Testis (tissue), 3 donors: Measurements from ENCODE around the gene LGI1. TPM values are rescaled to one million over a fixed set of nuclear protein-coding genes. Genes with fewer than 3 reads are reported as not detected.

Experiments used
- DNase-seq: peaks from one replicate; pipeline ENCODE4 v3.0.0-alpha.2; 2019
- H3K27ac ChIP-seq, 2 donors: fragments of 200-600 bp; sonication (generic); one replicate each; pipeline ENCODE4 v1.5.1; 2019
- H3K27me3 ChIP-seq: fragments of 200-600 bp; sonication (generic); one replicate; pipeline ENCODE4 v1.5.1; 2019
- H3K36me3 ChIP-seq: fragments of 200-600 bp; sonication (generic); one replicate; pipeline ENCODE4 v1.5.1; 2017; ENCODE audit warnings: low read depth; ENCODE audit errors: missing control alignments
- H3K4me1 ChIP-seq: fragments of 200-600 bp; sonication (generic); one replicate; pipeline ENCODE4 v1.5.1; 2019
- H3K4me3 ChIP-seq, 2 donors: fragments of 200-600 bp; sonication (generic); one replicate each; pipeline ENCODE4 v1.5.1; 2017 to 2019
- H3K9me3 ChIP-seq: fragments of 200-600 bp; sonication (generic); one replicate; pipeline ENCODE4 v1.5.1; 2017
- CTCF ChIP-seq, 3 experiments: fragments of 450-650 bp in 2 of 3; fragments of 200-600 bp in 1 of 3; sonication (generic) in 1 of 3; IDR thresholded peaks; one replicate each; pipeline ENCODE4 v1.5.1; 2016 to 2019; ENCODE audit warnings: antibody characterized with exemption in 3 of 3, mild to moderate bottlenecking in 2 of 3, moderate library complexity in 1 of 3
- POLR2A ChIP-seq: fragments of 450-650 bp; IDR thresholded peaks from one replicate; pipeline ENCODE4 v1.6.1; 2017; ENCODE audit warnings: antibody characterized with exemption, mild to moderate bottlenecking, moderate library complexity
- WGBS, 2 donors: methylation state at CpG; one replicate each; pipeline ENCODE4 v1.1.5; 2018; 5-methylcytosine and 5-hydroxymethylcytosine counted together
- intact Hi-C: fragments of 100-400 bp; cut with DNase I; formaldehyde crosslinking; loops from one replicate; pipeline ENCODE4 v1.15.1; 2023; ENCODE audit warnings: low total_unique reads
- polyA plus RNA-seq: library from polyadenylated mRNA; stranded (reverse); fragments of 350-450 nt; fragmentation: Illumina TruSeq; extraction: RNeasy Lipid Tissue Mini Kit (QIAGEN cat#74804); gene quantifications from one replicate; pipeline ENCODE4 v1.2.3, GENCODE V29; 2014; ENCODE audit warnings: low read depth, low replicate concordance; ENCODE audit not compliant: insufficient read depth
- total RNA-seq, 2 donors: library from RNA; depleted of rRNA; stranded (reverse); fragments of >200 nt; gene quantifications; one replicate each; pipeline ENCODE4 v1.2.3, GENCODE V29; 2016

LGI1 gene
- total and polyA plus RNA-seq, 3 donors from 2014 or later = 0.56 to 2.1 (median 1.0) TPM

GRCh38 chr10:93746844-93747284 lies 10.9 kb upstream of the LGI1 start:
- Histone ChIP-seq H3K4me1 (peaks cover 5% of the 10 kb centered on the region), H3K4me3 (no peak overlapping the region), H3K27ac (peak overlapping the region in 1 of 2 donors; percentile 19), H3K36me3 (no peaks in the 10 kb centered on the region), H3K9me3 (no peaks in the 10 kb centered on the region), H3K27me3 (no peaks in the 10 kb centered on the region)
- WGBS, 2 donors = 52 to 62% methylated on average over 4 of the region's 4 CpGs
- peak; percentile 25 for DNase-seq
- TF ChIP-seq CTCF (IDR thresholded peaks at IDR 0.05) (no peak), POLR2A (no peak)
- intact Hi-C loops = no loop called here

GRCh38 chr10:93749218-93749799 lies 8.4 kb upstream of the LGI1 start:
- TF ChIP-seq CTCF (IDR thresholded peaks at IDR 0.05) (no peak), POLR2A (no peak)
- Histone ChIP-seq H3K27me3 (no peaks in the 10 kb centered on the region), H3K36me3 (no peaks in the 10 kb centered on the region), H3K27ac (no peak overlapping the region), H3K4me3 (no peak overlapping the region), H3K9me3 (no peaks in the 10 kb centered on the region), H3K4me1 (peaks cover 5% of the 10 kb centered on the region)
- 45 to 51% methylated on average over 5 of the region's 5 CpGs for WGBS, 2 donors
- intact Hi-C loops = no loop called here
- DNase-seq = no peak

- H3K36me3 ChIP-seq = no peaks in the 10 kb centered on the region
- no peaks in the 10 kb centered on the region for H3K27me3 ChIP-seq
- TF ChIP-seq POLR2A (no peak), CTCF (IDR thresholded peaks at IDR 0.05) (no peak)
- intact Hi-C loops = no loop called here
- WGBS, 2 donors = 27 to 48% methylated on average over 7 of the region's 7 CpGs
- H3K9me3 ChIP-seq = no peaks in the 10 kb centered on the region
- no peak overlapping the region for H3K4me3 ChIP-seq
- no peak for DNase-seq
- H3K27ac ChIP-seq = no peak overlapping the region
- peaks cover 5% of the 10 kb centered on the region for H3K4me1 ChIP-seq
These were observed 6.6 kb upstream of the LGI1 start for GRCh38 chr10:93751124-93751523.

GRCh38 chr10:93751832-93752231 lies 5.9 kb upstream of the LGI1 start:
- intact Hi-C loops = no loop called here
- Histone ChIP-seq H3K27ac (no peak overlapping the region), H3K4me3 (no peak overlapping the region), H3K9me3 (no peaks in the 10 kb centered on the region), H3K36me3 (no peaks in the 10 kb centered on the region), H3K4me1 (peaks cover under 1% of the 10 kb centered on the region), H3K27me3 (no peaks in the 10 kb centered on the region)
- WGBS, 2 donors = 11 to 12% methylated on average over 5 of the region's 5 CpGs
- DNase-seq = peak; percentile 63
- no peak for TF ChIP-seq POLR2A
- no peak for TF ChIP-seq CTCF (IDR thresholded peaks at IDR 0.05)

GRCh38 chr10:93752761-93753160 lies 5.0 kb upstream of the LGI1 start:
- no peak for DNase-seq
- Histone ChIP-seq H3K4me3 (no peak overlapping the region), H3K36me3 (no peaks in the 10 kb centered on the region), H3K27ac (no peak overlapping the region), H3K4me1 (peaks cover 3% of the 10 kb centered on the region), H3K9me3 (no peaks in the 10 kb centered on the region), H3K27me3 (no peaks in the 10 kb centered on the region)
- TF ChIP-seq POLR2A (no peak), CTCF (IDR thresholded peaks at IDR 0.05) (no peak)
- intact Hi-C loops = no loop called here
